Smooth muscle cell (in vitro differentiated cells): ENCODE data around the gene SGPP1. TPM values are rescaled to one million over a fixed set of nuclear protein-coding genes. Genes with fewer than 3 reads are reported as not detected.

ENCODE experiments used
- DNase-seq: peaks from one replicate; lab custom pipeline; 2025; ENCODE audit not compliant: unreplicated experiment; lab: John Stamatoyannopoulos, UW
- H2AFZ ChIP-seq: fragments of 200-600 bp; sonication (generic); 2 replicates; pipeline ENCODE4 v1.6.0; 2016; ENCODE audit warnings: antibody characterized with exemption, low read depth, mild to moderate bottlenecking
- H3F3A ChIP-seq: fragments of 200-600 bp; sonication (generic); 2 replicates; pipeline ENCODE4 v1.6.0; 2017; ENCODE audit warnings: antibody characterized with exemption, low read depth
- H3K27ac ChIP-seq: fragments of 200-600 bp; sonication (generic); 2 replicates; pipeline ENCODE4 v1.5.1; 2016; ENCODE audit warnings: low read depth, mild to moderate bottlenecking
- H3K27me3 ChIP-seq: fragments of 200-600 bp; sonication (generic); 2 replicates; pipeline ENCODE4 v1.6.1; 2016; ENCODE audit warnings: low read depth, mild to moderate bottlenecking
- H3K36me3 ChIP-seq: fragments of 200-600 bp; sonication (generic); 2 replicates; pipeline ENCODE4 v1.5.1; 2016; ENCODE audit warnings: low read depth
- H3K4me1 ChIP-seq: fragments of 200-600 bp; sonication (generic); 2 replicates; pipeline ENCODE4 v1.5.1; 2016; ENCODE audit warnings: low read depth
- H3K4me2 ChIP-seq: fragments of 200-600 bp; sonication (generic); 2 replicates; pipeline ENCODE4 v1.6.0; 2016; ENCODE audit warnings: mild to moderate bottlenecking
- H3K4me3 ChIP-seq: fragments of 200-600 bp; sonication (generic); 2 replicates; pipeline ENCODE4 v1.5.1; 2016; ENCODE audit warnings: mild to moderate bottlenecking
- H3K79me2 ChIP-seq: fragments of 200-600 bp; sonication (generic); 2 replicates; pipeline ENCODE4 v1.6.0; 2016; ENCODE audit warnings: low read depth, mild to moderate bottlenecking
- H3K9ac ChIP-seq: fragments of 200-600 bp; sonication (generic); 2 replicates; pipeline ENCODE4 v1.6.0; 2016; ENCODE audit warnings: low read depth
- H3K9me3 ChIP-seq: fragments of 200-600 bp; sonication (generic); replicated peaks from 2 replicates; pipeline ENCODE4 v1.5.1; 2016; ENCODE audit warnings: low read depth
- H4K20me1 ChIP-seq: fragments of 200-600 bp; sonication (generic); 2 replicates; pipeline ENCODE4 v1.6.0; 2016; ENCODE audit warnings: low read depth
- WGBS: methylation state at CpG from one replicate; pipeline ENCODE4 v1.1.7; 2016; ENCODE audit warnings: low lambda C conversion rate; 5-methylcytosine and 5-hydroxymethylcytosine counted together
- polyA plus RNA-seq: library from polyadenylated mRNA; unstranded; fragments of >200 nt; fragmentation: Nextera tagmentation; extraction: Ambion mirVana; gene quantifications from 2 replicates; pipeline ENCODE4 v1.2.1, GENCODE V29; 2016
- total RNA-seq: library from RNA; depleted of rRNA; stranded (reverse); fragments of >200 nt; gene quantifications from 2 replicates; pipeline ENCODE4 v1.2.3, GENCODE V29; 2014
- TF ChIP-seq, protein P1 (sequence below): fragments of 200-600 bp; sonication (generic); IDR thresholded peaks from 2 replicates; pipeline ENCODE4 v1.5.1; 2017; ENCODE audit warnings: borderline replicate concordance, mild to moderate bottlenecking, antibody characterized with exemption; ENCODE audit not compliant: insufficient read depth, poor library complexity, severe bottlenecking

The SGPP1 gene
- total and polyA plus RNA-seq, 2 experiments from 2014 or later = 16.0 to 25.8 TPM

DNA sequence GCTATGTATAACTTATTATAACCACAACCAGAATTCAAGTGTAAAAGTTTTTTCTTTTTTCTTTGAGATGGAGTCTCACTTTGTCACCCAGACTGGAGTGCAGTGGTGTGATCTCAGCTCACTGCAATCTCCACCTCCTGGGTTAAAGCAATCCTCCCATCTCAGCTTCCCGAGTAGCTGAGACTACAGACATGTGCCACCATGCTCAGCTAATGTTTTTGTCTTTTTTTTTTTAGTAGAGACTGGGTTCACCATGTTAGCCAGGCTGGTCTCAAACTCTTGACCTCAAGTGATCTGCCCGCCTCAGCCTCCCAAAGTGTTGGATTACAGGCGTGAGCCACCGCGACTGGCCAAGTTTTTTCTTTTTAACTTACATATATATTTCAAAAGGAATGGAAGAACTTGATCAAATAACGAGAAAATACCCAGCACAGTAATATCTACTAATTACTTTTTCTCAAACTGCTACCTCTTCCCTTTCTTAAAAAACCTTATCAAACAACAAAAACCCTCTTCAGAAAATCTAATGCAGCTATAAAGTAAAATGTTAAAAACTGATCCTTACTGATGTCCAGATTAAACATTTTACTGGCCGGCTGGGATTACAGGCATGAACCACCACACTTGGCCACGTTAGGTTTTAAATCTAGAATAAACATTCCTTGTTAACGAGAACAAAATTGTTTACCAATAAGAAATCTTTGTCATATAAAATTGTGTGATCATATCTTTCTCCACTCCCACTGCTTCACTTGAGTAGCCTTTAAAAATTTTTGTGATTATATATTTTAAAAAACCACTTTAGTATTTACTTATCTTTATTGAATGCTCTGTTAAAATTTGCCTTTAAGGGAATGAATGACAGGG lies 44.9 kb downstream of the SGPP1 start:
- H3K4me2 ChIP-seq = no peak overlapping the region
- TF ChIP-seq, protein P1, sequence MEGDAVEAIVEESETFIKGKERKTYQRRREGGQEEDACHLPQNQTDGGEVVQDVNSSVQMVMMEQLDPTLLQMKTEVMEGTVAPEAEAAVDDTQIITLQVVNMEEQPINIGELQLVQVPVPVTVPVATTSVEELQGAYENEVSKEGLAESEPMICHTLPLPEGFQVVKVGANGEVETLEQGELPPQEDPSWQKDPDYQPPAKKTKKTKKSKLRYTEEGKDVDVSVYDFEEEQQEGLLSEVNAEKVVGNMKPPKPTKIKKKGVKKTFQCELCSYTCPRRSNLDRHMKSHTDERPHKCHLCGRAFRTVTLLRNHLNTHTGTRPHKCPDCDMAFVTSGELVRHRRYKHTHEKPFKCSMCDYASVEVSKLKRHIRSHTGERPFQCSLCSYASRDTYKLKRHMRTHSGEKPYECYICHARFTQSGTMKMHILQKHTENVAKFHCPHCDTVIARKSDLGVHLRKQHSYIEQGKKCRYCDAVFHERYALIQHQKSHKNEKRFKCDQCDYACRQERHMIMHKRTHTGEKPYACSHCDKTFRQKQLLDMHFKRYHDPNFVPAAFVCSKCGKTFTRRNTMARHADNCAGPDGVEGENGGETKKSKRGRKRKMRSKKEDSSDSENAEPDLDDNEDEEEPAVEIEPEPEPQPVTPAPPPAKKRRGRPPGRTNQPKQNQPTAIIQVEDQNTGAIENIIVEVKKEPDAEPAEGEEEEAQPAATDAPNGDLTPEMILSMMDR = no peak
- no peaks in the 10 kb centered on the region for H3K9me3 ChIP-seq
- no peaks in the 10 kb centered on the region for H3K4me1 ChIP-seq
- no peak overlapping the region for H3K27ac ChIP-seq
- no peaks in the 10 kb centered on the region for H3K36me3 ChIP-seq
- no peak overlapping the region for H3K4me3 ChIP-seq
- no peaks in the 10 kb centered on the region for H3K79me2 ChIP-seq
- no peak for DNase-seq
- H2AFZ ChIP-seq = no peak overlapping the region
- H3K27me3 ChIP-seq = no peaks in the 10 kb centered on the region
- H3F3A ChIP-seq = no peaks in the 10 kb centered on the region
- no peaks in the 10 kb centered on the region for H4K20me1 ChIP-seq
- no peak overlapping the region for H3K9ac ChIP-seq
- WGBS = 64% methylated on average over 9 of the region's 9 CpGs

DNA sequence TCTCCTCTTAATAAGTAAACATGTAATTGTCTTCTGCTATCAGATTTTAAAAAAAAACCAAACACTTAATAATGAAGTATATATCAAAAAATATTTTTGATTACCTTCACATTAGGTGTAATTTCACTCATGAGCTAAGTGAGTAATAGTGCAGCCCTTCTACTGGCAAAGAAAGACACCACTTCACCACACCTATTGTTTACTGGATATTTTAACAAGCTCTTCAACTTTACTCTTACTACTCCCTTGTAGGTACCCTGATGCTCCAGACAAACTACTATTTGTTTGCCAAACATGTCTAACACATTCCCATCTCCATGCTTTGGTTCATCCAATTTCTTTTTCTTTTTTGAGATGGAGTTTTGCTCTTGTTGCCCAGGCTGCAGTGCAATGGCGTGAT lies 49.3 kb downstream of the SGPP1 start:
- Histone ChIP-seq H3K4me3 (no peak overlapping the region), H2AFZ (no peak overlapping the region), H3K4me1 (no peaks in the 10 kb centered on the region), H3K79me2 (no peaks in the 10 kb centered on the region), H3K27ac (peak overlapping the region; percentile 25), H3K4me2 (no peak overlapping the region), H3K9ac (no peak overlapping the region), H3K27me3 (no peaks in the 10 kb centered on the region), H3K9me3 (no peaks in the 10 kb centered on the region), H3F3A (no peaks in the 10 kb centered on the region), H3K36me3 (no peaks in the 10 kb centered on the region), H4K20me1 (no peaks in the 10 kb centered on the region)
- TF ChIP-seq, protein P1 = no peak
- no peak for DNase-seq
- WGBS = 89% methylated on average over 1 of the region's 1 CpG

DNA sequence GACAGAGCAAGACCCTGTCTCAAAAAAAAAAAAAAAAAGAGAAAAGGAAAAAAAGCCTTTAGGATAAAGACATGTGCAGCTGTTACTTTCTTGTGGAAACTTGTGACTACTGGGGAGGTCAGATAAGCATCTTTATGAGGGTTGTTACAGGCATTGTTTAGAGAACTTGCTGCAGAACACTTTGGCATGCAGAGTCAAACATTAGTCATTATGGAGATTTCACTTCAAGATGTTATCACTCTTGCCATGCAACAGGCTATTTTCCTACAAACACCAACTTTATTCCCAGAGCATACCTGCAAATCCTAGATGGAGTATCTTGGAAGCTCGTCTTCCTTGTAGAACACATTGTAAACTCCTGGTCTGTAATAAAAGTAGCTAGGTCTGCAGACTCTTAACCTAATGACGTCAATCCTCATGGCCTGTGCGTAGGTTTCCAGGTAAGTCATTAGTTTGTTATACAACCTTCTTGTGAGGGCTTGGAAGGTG lies 49.9 kb downstream of the SGPP1 start:
- Histone ChIP-seq H3K27ac (peak overlapping the region; percentile 25), H4K20me1 (no peaks in the 10 kb centered on the region), H3K36me3 (no peaks in the 10 kb centered on the region), H3K27me3 (no peaks in the 10 kb centered on the region), H3K9me3 (no peaks in the 10 kb centered on the region), H3F3A (no peaks in the 10 kb centered on the region), H3K4me3 (no peak overlapping the region), H3K79me2 (no peaks in the 10 kb centered on the region), H3K4me2 (no peak overlapping the region), H2AFZ (no peak overlapping the region), H3K4me1 (no peaks in the 10 kb centered on the region), H3K9ac (no peak overlapping the region)
- WGBS = 25% methylated on average over 3 of the region's 3 CpGs
- no peak for DNase-seq
- TF ChIP-seq, protein P1 = no peak
